Measurements from ENCODE around the gene SLC38A10.
A peak's percentile ranks its signal among the peaks of the same experiment; 100 is the strongest.

SLC38A10 gene

GRCh38 chr17:81231121-81231645 is 63.9 kb downstream of the SLC38A10 start:
- Histone ChIP-seq H2BK15ac (ENCODE audit: low read depth, poor library complexity, severe bottlenecking) (no peak overlapping the region), H3K27ac (ENCODE audit: low read length, poor library complexity, severe bottlenecking) (no peak overlapping the region), H3K4ac (ENCODE audit: low read depth in 1 of 2, low read length in 2 of 2) (no peak overlapping the region), H3K4me2 (ENCODE audit: low read length, poor library complexity, severe bottlenecking) (no peak overlapping the region), H3K9ac (ENCODE audit: low read length) (no peak overlapping the region), H2BK5ac (ENCODE audit: low read depth, low read length, poor library complexity, severe bottlenecking) (no peak overlapping the region), H3K27me3 (ENCODE audit: control insufficient read depth in 1 of 2, insufficient read depth in 1 of 2, low read length in 2 of 2) (no peaks in the 10 kb centered on the region), H4K91ac (ENCODE audit: low read length) (peak overlapping the region; percentile 31), H3K36me3 (ENCODE audit: control insufficient read depth in 1 of 2, insufficient read depth in 2 of 2, low read depth in 1 of 2, low read length in 2 of 2) (peaks cover 40 to 77% of the 10 kb centered on the region in 2 experiments), H3K4me3 (ENCODE audit: insufficient read depth in 1 of 2, low read depth in 1 of 2, low read length in 2 of 2) (no peak overlapping the region), H2AK5ac (ENCODE audit: low read length, severe bottlenecking) (no peak overlapping the region), H2BK12ac (ENCODE audit: low read length in 2 of 2) (no peak overlapping the region), H3K18ac (ENCODE audit: low read depth in 1 of 2, low read length in 2 of 2) (no peak overlapping the region), H2BK120ac (ENCODE audit: low read depth, low read length) (no peak overlapping the region), H3K14ac (ENCODE audit: low read length in 2 of 2) (no peak overlapping the region), H3K4me1 (ENCODE audit: control insufficient read depth, insufficient read depth, low read depth, low read length) (peaks cover 6% of the 10 kb centered on the region), H2AFZ (ENCODE audit: low read depth, low read length) (no peak overlapping the region), H3K9me3 (ENCODE audit: control insufficient read depth, low read length) (peaks cover 3% of the 10 kb centered on the region), H3K23ac (ENCODE audit: low read length in 2 of 2) (no peak overlapping the region), H3K79me1 (replicated peaks; ENCODE audit: low read length, poor library complexity, severe bottlenecking) (peaks cover 37% of the 10 kb centered on the region), H4K8ac (ENCODE audit: low read length) (no peak overlapping the region)
- DNase-seq, result no peak
- WGBS, result 95% methylated on average over 31 of the region's 31 CpGs

GRCh38 chr17:81230043-81230820 is 64.9 kb downstream of the SLC38A10 start:
- no peak overlapping the region for H4K8ac ChIP-seq (ENCODE audit: low read length)

GRCh38 chr17:81229666-81229920 is 65.5 kb downstream of the SLC38A10 start:
- 96% methylated on average over 14 of the region's 14 CpGs for WGBS

More at GRCh38 chr17:81230043-81230820, 64.9 kb downstream of the SLC38A10 start:
- WGBS, result 94% methylated on average over 26 of the region's 26 CpGs
- no peak overlapping the region for H3K14ac ChIP-seq (ENCODE audit: low read length in 2 of 2)
- peaks cover 3% of the 10 kb centered on the region for H3K9me3 ChIP-seq (ENCODE audit: control insufficient read depth, low read length)
- H3K4me1 ChIP-seq (ENCODE audit: control insufficient read depth, insufficient read depth, low read depth, low read length), result peaks cover 3% of the 10 kb centered on the region
- H2BK15ac ChIP-seq (ENCODE audit: low read depth, poor library complexity, severe bottlenecking), result no peak overlapping the region
- H3K23ac ChIP-seq (ENCODE audit: low read length in 2 of 2), result no peak overlapping the region
- H2AFZ ChIP-seq (ENCODE audit: low read depth, low read length), result no peak overlapping the region
- no peak overlapping the region for H3K4me3 ChIP-seq (ENCODE audit: insufficient read depth in 1 of 2, low read depth in 1 of 2, low read length in 2 of 2)
- H3K18ac ChIP-seq (ENCODE audit: low read depth in 1 of 2, low read length in 2 of 2), result no peak overlapping the region
- no peak for DNase-seq
- no peak overlapping the region for H2BK5ac ChIP-seq (ENCODE audit: low read depth, low read length, poor library complexity, severe bottlenecking)
- H3K4ac ChIP-seq (ENCODE audit: low read depth in 1 of 2, low read length in 2 of 2), result no peak overlapping the region
- H3K36me3 ChIP-seq (ENCODE audit: control insufficient read depth in 1 of 2, insufficient read depth in 2 of 2, low read depth in 1 of 2, low read length in 2 of 2), result peaks cover 40 to 68% of the 10 kb centered on the region in 2 experiments
- H2BK12ac ChIP-seq (ENCODE audit: low read length in 2 of 2), result no peak overlapping the region
- H2AK5ac ChIP-seq (ENCODE audit: low read length, severe bottlenecking), result no peak overlapping the region
- H3K27me3 ChIP-seq (ENCODE audit: control insufficient read depth in 1 of 2, insufficient read depth in 1 of 2, low read length in 2 of 2), result no peaks in the 10 kb centered on the region
- H4K91ac ChIP-seq (ENCODE audit: low read length), result no peak overlapping the region
- no peak overlapping the region for H2BK120ac ChIP-seq (ENCODE audit: low read depth, low read length)
- no peak overlapping the region for H3K27ac ChIP-seq (ENCODE audit: low read length, poor library complexity, severe bottlenecking)
- peaks cover 32% of the 10 kb centered on the region for H3K79me1 ChIP-seq (replicated peaks; ENCODE audit: low read length, poor library complexity, severe bottlenecking)
- H3K9ac ChIP-seq (ENCODE audit: low read length), result no peak overlapping the region
- H3K4me2 ChIP-seq (ENCODE audit: low read length, poor library complexity, severe bottlenecking), result no peak overlapping the region

GRCh38 chr17:81228834-81229665 is 66.1 kb downstream of the SLC38A10 start:
- peaks cover 3% of the 10 kb centered on the region for H3K9me3 ChIP-seq (ENCODE audit: control insufficient read depth, low read length)
- H3K4ac ChIP-seq (ENCODE audit: low read depth in 1 of 2, low read length in 2 of 2), result no peak overlapping the region
- no peak overlapping the region for H2BK12ac ChIP-seq (ENCODE audit: low read length in 2 of 2)
- H4K8ac ChIP-seq (ENCODE audit: low read length), result no peak overlapping the region
- H3K27me3 ChIP-seq (ENCODE audit: control insufficient read depth in 1 of 2, insufficient read depth in 1 of 2, low read length in 2 of 2), result no peaks in the 10 kb centered on the region
- no peak overlapping the region for H3K18ac ChIP-seq (ENCODE audit: low read depth in 1 of 2, low read length in 2 of 2)
- H3K27ac ChIP-seq (ENCODE audit: low read length, poor library complexity, severe bottlenecking), result no peak overlapping the region
- H3K9ac ChIP-seq (ENCODE audit: low read length), result no peak overlapping the region
- no peak overlapping the region for H2BK5ac ChIP-seq (ENCODE audit: low read depth, low read length, poor library complexity, severe bottlenecking)
- no peak overlapping the region for H3K23ac ChIP-seq (ENCODE audit: low read length in 2 of 2)
- H3K4me3 ChIP-seq (ENCODE audit: insufficient read depth in 1 of 2, low read depth in 1 of 2, low read length in 2 of 2), result no peak overlapping the region
- H2AK5ac ChIP-seq (ENCODE audit: low read length, severe bottlenecking), result no peak overlapping the region
- H3K14ac ChIP-seq (ENCODE audit: low read length in 2 of 2), result no peak overlapping the region
- no peak overlapping the region for H2BK15ac ChIP-seq (ENCODE audit: low read depth, poor library complexity, severe bottlenecking)
- no peak overlapping the region for H4K91ac ChIP-seq (ENCODE audit: low read length)
- no peak for DNase-seq
- H3K79me1 ChIP-seq (replicated peaks; ENCODE audit: low read length, poor library complexity, severe bottlenecking), result peaks cover 23% of the 10 kb centered on the region
- no peaks in the 10 kb centered on the region for H3K4me1 ChIP-seq (ENCODE audit: control insufficient read depth, insufficient read depth, low read depth, low read length)
- 97% methylated on average over 32 of the region's 32 CpGs for WGBS
- no peak overlapping the region for H2BK120ac ChIP-seq (ENCODE audit: low read depth, low read length)
- H3K36me3 ChIP-seq (ENCODE audit: control insufficient read depth in 1 of 2, insufficient read depth in 2 of 2, low read depth in 1 of 2, low read length in 2 of 2), result peaks cover 40 to 59% of the 10 kb centered on the region in 2 experiments
- no peak overlapping the region for H3K4me2 ChIP-seq (ENCODE audit: low read length, poor library complexity, severe bottlenecking)
- no peak overlapping the region for H2AFZ ChIP-seq (ENCODE audit: low read depth, low read length)

More at GRCh38 chr17:81229666-81229920, 65.5 kb downstream of the SLC38A10 start:
- Histone ChIP-seq H3K36me3 (ENCODE audit: control insufficient read depth in 1 of 2, insufficient read depth in 2 of 2, low read depth in 1 of 2, low read length in 2 of 2) (peaks cover 40 to 65% of the 10 kb centered on the region in 2 experiments), H3K9me3 (ENCODE audit: control insufficient read depth, low read length) (peaks cover 3% of the 10 kb centered on the region), H3K79me1 (replicated peaks; ENCODE audit: low read length, poor library complexity, severe bottlenecking) (peaks cover 28% of the 10 kb centered on the region), H2AFZ (ENCODE audit: low read depth, low read length) (no peak overlapping the region), H2BK120ac (ENCODE audit: low read depth, low read length) (no peak overlapping the region), H4K91ac (ENCODE audit: low read length) (no peak overlapping the region), H3K14ac (ENCODE audit: low read length in 2 of 2) (no peak overlapping the region), H3K27ac (ENCODE audit: low read length, poor library complexity, severe bottlenecking) (no peak overlapping the region), H3K4ac (ENCODE audit: low read depth in 1 of 2, low read length in 2 of 2) (no peak overlapping the region), H3K18ac (ENCODE audit: low read depth in 1 of 2, low read length in 2 of 2) (no peak overlapping the region), H2BK12ac (ENCODE audit: low read length in 2 of 2) (no peak overlapping the region), H2BK15ac (ENCODE audit: low read depth, poor library complexity, severe bottlenecking) (no peak overlapping the region), H3K9ac (ENCODE audit: low read length) (no peak overlapping the region), H3K4me3 (ENCODE audit: insufficient read depth in 1 of 2, low read depth in 1 of 2, low read length in 2 of 2) (no peak overlapping the region), H3K4me1 (ENCODE audit: control insufficient read depth, insufficient read depth, low read depth, low read length) (peaks cover 1% of the 10 kb centered on the region), H4K8ac (ENCODE audit: low read length) (no peak overlapping the region), H2BK5ac (ENCODE audit: low read depth, low read length, poor library complexity, severe bottlenecking) (no peak overlapping the region), H3K27me3 (ENCODE audit: control insufficient read depth in 1 of 2, insufficient read depth in 1 of 2, low read length in 2 of 2) (no peaks in the 10 kb centered on the region), H3K4me2 (ENCODE audit: low read length, poor library complexity, severe bottlenecking) (no peak overlapping the region), H3K23ac (ENCODE audit: low read length in 2 of 2) (no peak overlapping the region), H2AK5ac (ENCODE audit: low read length, severe bottlenecking) (no peak overlapping the region)
- no peak for DNase-seq
